Right lobe of liver (tissue), 6 donors: ENCODE measurements around the gene SCFD2. TPM values are rescaled to one million over a fixed set of nuclear protein-coding genes. Genes with fewer than 3 reads are reported as not detected.

Source experiments
- ATAC-seq, 4 donors: fragments of 200-7000 bp; cut with Tn5 transposase; one replicate each; pipeline ENCODE4 v1.9.1; 2020; ENCODE audit warnings: mild to moderate bottlenecking in 4 of 4, moderate library complexity in 4 of 4
- DNase-seq, 3 donors: peaks; one replicate each; pipeline ENCODE4 v3.0.0-alpha.2; 2020
- H3K27ac ChIP-seq, 3 donors: fragments of 200-600 bp; one replicate each; pipeline ENCODE4 v1.8.0; 2022
- H3K27me3 ChIP-seq, 2 donors: fragments of 200-600 bp; one replicate each; pipeline ENCODE4 v1.8.0; 2022
- H3K36me3 ChIP-seq, 4 donors: fragments of 200-600 bp; sonication (generic) in 1 of 4; one replicate each; pipeline versions ENCODE4 v1.5.1 to v1.8.0; 2017 to 2022; ENCODE audit warnings: control low read depth in 1 of 4
- H3K4me1 ChIP-seq, 4 donors: fragments of 200-600 bp; sonication (generic) in 1 of 4; one replicate each; pipeline versions ENCODE4 v1.5.1 to v1.8.0; 2017 to 2022; ENCODE audit warnings: control low read depth in 1 of 4
- H3K4me3 ChIP-seq, 3 donors: fragments of 200-600 bp; one replicate each; pipeline ENCODE4 v1.8.0; 2022
- H3K9me3 ChIP-seq, 4 donors: fragments of 200-600 bp; sonication (generic) in 1 of 4; one replicate each; pipeline versions ENCODE4 v1.5.1 to v1.8.0; 2017 to 2022; ENCODE audit warnings: control low read depth in 1 of 4
- CTCF ChIP-seq, 4 donors: fragments of 200-600 bp in 3 of 4; fragments of 450-650 bp in 1 of 4; IDR thresholded peaks; one replicate each; pipeline versions ENCODE4 v1.5.1 to v1.8.0; 2016 to 2022; ENCODE audit warnings: antibody characterized with exemption in 4 of 4, mild to moderate bottlenecking in 2 of 4
- POLR2A ChIP-seq: fragments of 450-650 bp; IDR thresholded peaks from one replicate; pipeline ENCODE4 v1.6.1; 2017; ENCODE audit warnings: antibody characterized with exemption, mild to moderate bottlenecking
- WGBS: methylation state at CpG from one replicate; pipeline ENCODE4 v1.1.6; 2018; ENCODE audit warnings: low coverage, low lambda C conversion rate; ENCODE audit not compliant: insufficient coverage; ENCODE audit errors: missing lambda C conversion rate; 5-methylcytosine and 5-hydroxymethylcytosine counted together
- intact Hi-C, 2 donors: fragments of 100-400 bp; cut with DNase I; formaldehyde crosslinking; loops; one replicate each; pipeline versions ENCODE4 v1.11.2 to v1.14.1; 2022
- total RNA-seq, 6 experiments: library from RNA; depleted of rRNA in 2 of 6; stranded (reverse); fragments of >200 nt in 2 of 6; fragmentation: NEBNext Ultra II Directional in 3 of 6; extraction: Animal tissue kit (Norgen Biotek cat#: 25700) in 3 of 6; gene quantifications; one replicate each; pipeline versions ENCODE4 v1.1.0 to v1.2.4, GENCODE V29; 2016 to 2023
- donor health status: DM: no; HTN: yes; CAD: no.
- donor health status: DM: no; HTN: no; CAD: no.
- donor health status: DM: no; HTN: no; CAD: no.
- donor health status: DM: no; HTN: yes; CAD: no.
- donor health status: DM: no; HTN: yes; CAD: no.

SCFD2 gene
- total RNA-seq, 6 experiments from 2014 or later, result 7.6 to 17.1 (median 10.3) TPM

GRCh38 chr4:53100501-53101190 lies 265.2 kb downstream of the SCFD2 start:
- no peaks in the 10 kb centered on the region for H3K27me3 ChIP-seq
- no peak overlapping the region for H3K27ac ChIP-seq
- no peaks in the 10 kb centered on the region for H3K4me1 ChIP-seq
- DNase-seq, result no peak
- WGBS, result 68% methylated on average over 7 of the region's 7 CpGs
- H3K36me3 ChIP-seq, result no peaks in the 10 kb centered on the region
- no peak for TF ChIP-seq CTCF (IDR thresholded peaks at IDR 0.05)
- no peak for TF ChIP-seq POLR2A
- no peak for ATAC-seq
- intact Hi-C loops, result no loop called here
- no peaks in the 10 kb centered on the region for H3K9me3 ChIP-seq
- no peak overlapping the region for H3K4me3 ChIP-seq

GRCh38 chr4:53098681-53099121 lies 267.2 kb downstream of the SCFD2 start:
- 96% methylated on average over 2 of the region's 2 CpGs for WGBS
- H3K4me3 ChIP-seq, result no peak overlapping the region
- DNase-seq (no peak), ATAC-seq (no peak)
- intact Hi-C loops, result no loop called here
- H3K27ac ChIP-seq, result no peak overlapping the region
- no peak for TF ChIP-seq POLR2A
- no peak for TF ChIP-seq CTCF (IDR thresholded peaks at IDR 0.05)
- H3K9me3 ChIP-seq, result no peaks in the 10 kb centered on the region
- H3K4me1 ChIP-seq, result no peaks in the 10 kb centered on the region
- no peaks in the 10 kb centered on the region for H3K36me3 ChIP-seq
- no peaks in the 10 kb centered on the region for H3K27me3 ChIP-seq

GRCh38 chr4:53094040-53094439 lies 271.8 kb downstream of the SCFD2 start:
- WGBS, result 100% methylated on average over 1 of the region's 1 CpG
- Histone ChIP-seq H3K9me3 (no peaks in the 10 kb centered on the region), H3K4me3 (no peak overlapping the region), H3K27me3 (no peaks in the 10 kb centered on the region), H3K27ac (no peak overlapping the region), H3K4me1 (no peaks in the 10 kb centered on the region), H3K36me3 (no peaks in the 10 kb centered on the region)
- ATAC-seq (no peak), DNase-seq (no peak)
- TF ChIP-seq CTCF (IDR thresholded peaks at IDR 0.05) (no peak), POLR2A (no peak)
- intact Hi-C loops, result no loop called here

GRCh38 chr4:53089936-53090729 lies 275.7 kb downstream of the SCFD2 start:
- DNase-seq, result no peak
- no peak overlapping the region for H3K27ac ChIP-seq
- no peak for ATAC-seq
- no peaks in the 10 kb centered on the region for H3K9me3 ChIP-seq
- no peak overlapping the region for H3K4me3 ChIP-seq
- H3K4me1 ChIP-seq, result no peaks in the 10 kb centered on the region
- H3K36me3 ChIP-seq, result no peaks in the 10 kb centered on the region
- no peaks in the 10 kb centered on the region for H3K27me3 ChIP-seq
- intact Hi-C loops, result no loop called here
- TF ChIP-seq CTCF (IDR thresholded peaks at IDR 0.05) (no peak), POLR2A (no peak)
